ENCODE measurements around the gene KDM4F.
"Not testable (repeated sequence)": the region's sequence is repeated elsewhere in the genome, so short reads cannot be mapped to it uniquely, and the experiment has no call there.

KDM4F gene

DNA sequence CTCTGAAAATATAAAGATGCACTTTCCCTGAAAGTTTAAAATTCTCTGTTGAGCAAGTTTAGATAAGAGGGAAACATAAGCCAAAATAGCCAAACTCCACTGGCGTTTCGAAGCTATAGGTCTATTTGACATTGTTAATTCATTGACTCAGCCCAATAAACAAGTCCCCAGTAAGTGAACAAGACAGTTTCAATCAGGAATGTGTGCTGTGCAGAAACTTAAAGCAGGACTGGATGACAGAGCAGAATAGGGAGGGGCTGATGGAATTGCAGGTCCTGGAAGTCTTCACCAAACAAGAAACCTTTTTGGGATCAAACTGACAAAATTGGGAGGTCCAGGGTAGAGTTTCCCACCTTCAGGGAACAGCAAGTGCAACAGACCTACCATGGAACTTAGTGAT lies 33.1 kb upstream of the KDM4F start:
- H3K9ac ChIP-seq = no peak overlapping the region
- H3K4me3 ChIP-seq (IDR thresholded peaks at IDR 0.05; ENCODE audit: insufficient read depth, low read depth, low read length) = no peak overlapping the region
- H2AFZ ChIP-seq (ENCODE audit: low read depth) = no peak overlapping the region
- TF ChIP-seq, protein P1, sequence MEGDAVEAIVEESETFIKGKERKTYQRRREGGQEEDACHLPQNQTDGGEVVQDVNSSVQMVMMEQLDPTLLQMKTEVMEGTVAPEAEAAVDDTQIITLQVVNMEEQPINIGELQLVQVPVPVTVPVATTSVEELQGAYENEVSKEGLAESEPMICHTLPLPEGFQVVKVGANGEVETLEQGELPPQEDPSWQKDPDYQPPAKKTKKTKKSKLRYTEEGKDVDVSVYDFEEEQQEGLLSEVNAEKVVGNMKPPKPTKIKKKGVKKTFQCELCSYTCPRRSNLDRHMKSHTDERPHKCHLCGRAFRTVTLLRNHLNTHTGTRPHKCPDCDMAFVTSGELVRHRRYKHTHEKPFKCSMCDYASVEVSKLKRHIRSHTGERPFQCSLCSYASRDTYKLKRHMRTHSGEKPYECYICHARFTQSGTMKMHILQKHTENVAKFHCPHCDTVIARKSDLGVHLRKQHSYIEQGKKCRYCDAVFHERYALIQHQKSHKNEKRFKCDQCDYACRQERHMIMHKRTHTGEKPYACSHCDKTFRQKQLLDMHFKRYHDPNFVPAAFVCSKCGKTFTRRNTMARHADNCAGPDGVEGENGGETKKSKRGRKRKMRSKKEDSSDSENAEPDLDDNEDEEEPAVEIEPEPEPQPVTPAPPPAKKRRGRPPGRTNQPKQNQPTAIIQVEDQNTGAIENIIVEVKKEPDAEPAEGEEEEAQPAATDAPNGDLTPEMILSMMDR (conservative IDR thresholded peaks at IDR 0.05; ENCODE audit: low read depth, low read length) = no peak
- no peak overlapping the region for H3K27ac ChIP-seq
- no peaks in the 10 kb centered on the region for H4K20me1 ChIP-seq (ENCODE audit: insufficient read depth)
- H3K4me1 ChIP-seq (ENCODE audit: low read depth, poor library complexity, severe bottlenecking) = no peaks in the 10 kb centered on the region
- H3K36me3 ChIP-seq (ENCODE audit: insufficient read depth) = no peaks in the 10 kb centered on the region
- H3K79me2 ChIP-seq (ENCODE audit: insufficient read depth, low read depth) = no peaks in the 10 kb centered on the region
- no peak overlapping the region for H3K4me2 ChIP-seq
- H3K27me3 ChIP-seq (ENCODE audit: insufficient read depth, low read depth) = no peaks in the 10 kb centered on the region

- H3K79me2 ChIP-seq (ENCODE audit: insufficient read depth, low read depth); H3K4me1 ChIP-seq (ENCODE audit: low read depth, poor library complexity, severe bottlenecking); H3K4me3 ChIP-seq (IDR thresholded peaks at IDR 0.05; ENCODE audit: insufficient read depth, low read depth, low read length); H3K27ac ChIP-seq; H3K9ac ChIP-seq; H4K20me1 ChIP-seq (ENCODE audit: insufficient read depth); H3K36me3 ChIP-seq (ENCODE audit: insufficient read depth); H2AFZ ChIP-seq (ENCODE audit: low read depth); H3K27me3 ChIP-seq (ENCODE audit: insufficient read depth, low read depth); H3K4me2 ChIP-seq: not testable (repeated sequence)
Measured at GRCh38 chr11:95021468-95021867, 27.8 kb upstream of the KDM4F start.

DNA sequence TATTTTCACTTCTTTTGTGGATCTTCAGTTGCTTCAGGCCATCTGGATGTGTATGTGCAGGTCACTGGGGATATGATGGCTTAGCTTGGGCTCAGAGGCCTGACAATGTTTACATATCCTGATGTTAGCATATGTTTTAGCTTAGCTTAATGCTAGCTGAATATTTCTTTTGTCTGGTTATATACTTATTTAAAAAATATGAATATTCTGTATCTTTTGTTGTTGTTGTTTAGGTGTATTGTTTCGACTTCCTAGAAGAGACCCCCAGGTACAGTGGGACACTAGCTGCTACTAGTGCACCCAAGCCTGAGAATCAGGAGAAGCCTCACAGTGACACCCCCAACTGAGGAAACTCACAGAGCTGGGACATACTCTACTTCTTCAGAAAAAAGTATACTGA lies 24.3 kb upstream of the KDM4F start, which contains the start of gene KDM4E:
Gene KDM4E (plus strand): TSS at position 301 of the 400 bp plus-strand sequence. CDS start 300 bp downstream, outside the sequence.
- Histone ChIP-seq H4K20me1 (ENCODE audit: insufficient read depth) (no peaks in the 10 kb centered on the region), H3K4me3 (IDR thresholded peaks at IDR 0.05; ENCODE audit: insufficient read depth, low read depth, low read length) (no peak within 1 kb of the TSS), H3K9ac (no peak within 1 kb of the TSS), H3K4me1 (ENCODE audit: low read depth, poor library complexity, severe bottlenecking) (no peaks in the 10 kb centered on the region), H2AFZ (ENCODE audit: low read depth) (no peak within 1 kb of the TSS), H3K4me2 (no peak within 1 kb of the TSS), H3K27ac (no peak within 1 kb of the TSS), H3K79me2 (ENCODE audit: insufficient read depth, low read depth) (no peaks in the 10 kb centered on the region), H3K27me3 (ENCODE audit: insufficient read depth, low read depth) (no peaks in the 10 kb centered on the region), H3K36me3 (ENCODE audit: insufficient read depth) (no peaks in the 10 kb centered on the region)
- TF ChIP-seq, protein P1 (conservative IDR thresholded peaks at IDR 0.05; ENCODE audit: low read depth, low read length) = no peak

GRCh38 chr11:95025594-95025993 lies 23.6 kb upstream of the KDM4F start:
- not testable (repeated sequence) for H3K36me3 ChIP-seq (ENCODE audit: insufficient read depth); H3K27ac ChIP-seq; H2AFZ ChIP-seq (ENCODE audit: low read depth); H3K79me2 ChIP-seq (ENCODE audit: insufficient read depth, low read depth); H3K4me3 ChIP-seq (IDR thresholded peaks at IDR 0.05; ENCODE audit: insufficient read depth, low read depth, low read length); H3K4me1 ChIP-seq (ENCODE audit: low read depth, poor library complexity, severe bottlenecking); H4K20me1 ChIP-seq (ENCODE audit: insufficient read depth); H3K9ac ChIP-seq; H3K27me3 ChIP-seq (ENCODE audit: insufficient read depth, low read depth); H3K4me2 ChIP-seq

DNA sequence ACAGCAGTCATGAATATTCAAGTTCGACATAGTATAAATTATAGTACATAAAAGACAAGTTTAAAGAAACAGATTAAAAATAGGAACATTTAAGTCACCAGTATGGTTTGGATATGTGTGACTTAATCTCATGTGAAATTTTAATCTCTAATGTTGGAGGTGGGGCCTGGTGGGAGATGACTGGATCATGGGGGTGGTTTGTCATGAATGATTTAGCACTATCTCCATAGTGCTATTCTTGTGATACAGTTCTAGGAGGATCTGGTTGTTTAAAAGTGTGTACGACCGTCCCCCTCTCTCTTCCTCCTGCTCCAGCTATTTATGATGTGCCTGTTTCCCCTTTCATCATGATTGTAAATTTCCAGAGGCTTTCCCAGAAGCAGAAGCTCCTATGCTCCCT lies 20.9 kb upstream of the KDM4F start:
- Histone ChIP-seq H2AFZ (ENCODE audit: low read depth) (no peak overlapping the region), H4K20me1 (ENCODE audit: insufficient read depth) (no peaks in the 10 kb centered on the region), H3K9ac (no peak overlapping the region)

More for the DNA sequence above, 20.9 kb upstream of the KDM4F start:
- H3K4me2 ChIP-seq = no peak overlapping the region
- no peaks in the 10 kb centered on the region for H3K27me3 ChIP-seq (ENCODE audit: insufficient read depth, low read depth)
- no peaks in the 10 kb centered on the region for H3K4me1 ChIP-seq (ENCODE audit: low read depth, poor library complexity, severe bottlenecking)
- TF ChIP-seq, protein P1 (conservative IDR thresholded peaks at IDR 0.05; ENCODE audit: low read depth, low read length) = no peak
- H3K27ac ChIP-seq = no peak overlapping the region
- H3K36me3 ChIP-seq (ENCODE audit: insufficient read depth) = no peaks in the 10 kb centered on the region
- H3K4me3 ChIP-seq (IDR thresholded peaks at IDR 0.05; ENCODE audit: insufficient read depth, low read depth, low read length) = no peak overlapping the region
- H3K79me2 ChIP-seq (ENCODE audit: insufficient read depth, low read depth) = no peaks in the 10 kb centered on the region
